A549 treated with CORT108297 at 1 μM for 4 hours (cell line): ENCODE results near the gene BCL2. TPM values are rescaled to one million over a fixed set of nuclear protein-coding genes. Genes with fewer than 3 reads are reported as not detected.

Experiments used
- total RNA-seq: library from RNA; stranded (reverse); fragments of 200-300 nt; extraction: Qiagen RNA extraction; gene quantifications from 5 replicates; pipeline ENCODE4 v1.2.3, GENCODE V29; 2022

Gene BCL2
- total RNA-seq: 0.41 to 0.74 TPM (median 0.57 TPM) in 5 replicates

DNA sequence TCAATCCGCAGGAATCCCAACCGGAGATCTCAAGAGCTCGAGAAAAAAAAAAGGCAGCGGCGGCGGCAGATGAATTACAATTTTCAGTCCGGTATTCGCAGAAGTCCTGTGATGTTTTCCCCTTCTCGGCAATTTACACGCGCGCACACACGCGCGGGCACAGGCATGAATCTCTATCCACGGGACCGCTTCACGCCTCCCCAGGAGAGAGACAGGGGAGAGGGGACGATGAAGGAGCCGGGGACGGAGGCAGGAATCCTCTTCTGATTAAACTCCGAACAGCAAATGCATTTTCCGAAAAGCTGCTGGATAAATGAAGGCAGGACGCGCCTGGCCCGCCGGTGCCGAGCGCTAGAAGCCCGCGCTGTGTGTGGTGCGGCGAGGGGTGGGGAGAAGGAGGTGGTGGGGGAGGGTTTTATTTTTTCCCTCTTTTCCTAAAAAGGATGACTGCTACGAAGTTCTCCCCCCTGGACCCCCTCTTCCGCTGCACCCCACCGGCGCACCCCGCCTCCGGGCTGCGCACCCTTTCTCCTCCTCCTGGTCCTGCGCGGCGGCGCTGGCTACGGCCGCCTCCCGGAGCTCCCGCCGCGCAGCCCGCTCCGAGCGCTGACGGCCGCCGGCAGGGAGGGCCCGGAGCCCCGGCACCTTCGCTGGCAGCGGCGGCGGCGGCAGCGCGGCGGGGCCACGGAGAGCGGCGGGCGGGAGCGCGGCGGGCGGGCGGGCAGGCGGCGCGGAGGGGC lies at the start of gene BCL2:
BCL2 (minus strand) TSS at position 387 of the 740 bp plus-strand sequence.

DNA sequence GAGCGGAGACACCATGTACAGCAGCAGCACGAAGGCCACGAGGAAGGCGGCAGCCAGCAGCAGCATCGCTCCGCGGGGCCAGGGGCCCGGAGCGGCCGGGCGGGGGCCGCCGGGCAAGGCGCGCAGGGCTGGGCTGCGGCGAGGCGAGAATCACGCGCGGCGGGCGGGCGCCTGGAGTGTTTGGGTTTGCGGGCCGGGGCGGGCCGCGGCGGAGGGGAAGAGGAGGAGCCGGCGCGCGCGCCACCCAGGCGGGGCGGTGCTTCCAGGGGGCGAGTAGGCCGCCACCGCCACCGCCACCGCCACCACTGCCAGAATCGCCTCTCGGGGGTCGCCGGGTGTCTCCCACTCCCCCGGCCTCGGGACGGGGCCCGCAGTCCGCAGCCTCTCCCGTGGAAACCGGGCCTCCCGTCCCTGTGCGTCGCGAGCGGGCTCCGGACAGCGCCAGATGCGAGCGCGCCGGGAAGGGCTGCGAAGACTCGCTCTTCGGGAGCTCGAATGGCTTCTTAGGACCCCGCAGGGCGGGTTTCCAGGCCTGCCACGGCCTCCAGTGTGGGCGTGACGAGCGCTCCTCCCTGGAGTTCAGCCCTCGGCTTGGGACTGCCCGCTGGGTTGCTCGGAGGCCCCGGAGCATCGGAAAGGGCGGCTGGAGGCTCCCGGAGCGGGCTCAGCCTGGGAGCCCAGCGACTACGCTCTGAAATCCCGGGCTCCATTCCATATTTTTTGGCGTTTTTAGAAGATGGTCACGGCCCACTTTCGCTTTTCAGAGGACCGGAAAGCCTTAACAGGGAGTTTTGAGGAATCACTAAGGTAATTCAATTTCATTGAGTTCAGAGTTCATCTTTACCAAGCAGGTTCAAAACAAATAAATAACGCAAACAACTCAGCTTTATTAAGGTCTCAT lies 47.7 kb upstream of the BCL2 start, which contains the start of gene KDSR:
KDSR (minus strand) TSS at position 154 of the 901 bp plus-strand sequence; CDS start at position 66, 88 bp downstream.

Other genes with a start within 250 kb of the BCL2 start
- 34.6 to 42.4 TPM (median 40.3 TPM) in 5 replicates for gene KDSR, start 47.4 kb upstream of the BCL2 start, total RNA-seq
- 19.5 to 24.4 TPM (median 20.8 TPM) in 5 replicates for gene VPS4B, start 102.7 kb upstream of the BCL2 start, total RNA-seq
- 0.07 to 0.17 TPM (median 0.08 TPM) in 5 replicates for gene SERPINB5, start 157.2 kb upstream of the BCL2 start, total RNA-seq
- not detected in 5 replicates for gene SERPINB12, start 222.6 kb upstream of the BCL2 start, total RNA-seq